ENCODE data around the gene PLK3.
"Not testable (repeated sequence)": the region's sequence is repeated elsewhere in the genome, so short reads cannot be mapped to it uniquely, and the experiment has no call there.

PLK3 gene

GRCh38 chr1:44835738-44836675 is 35.8 kb downstream of the PLK3 start:
- peak; percentile 64 for FAIRE-seq
- peak; percentile 62 for DNase-seq (ENCODE audit: insufficient read length, low spot score)
- TF ChIP-seq CTCF (IDR thresholded peaks at IDR 0.05; ENCODE audit: insufficient read depth, missing control alignments), result peak; percentile 88

GRCh38 chr1:44838294-44838693 is 38.1 kb downstream of the PLK3 start:
- not testable (repeated sequence) for FAIRE-seq

DNA sequence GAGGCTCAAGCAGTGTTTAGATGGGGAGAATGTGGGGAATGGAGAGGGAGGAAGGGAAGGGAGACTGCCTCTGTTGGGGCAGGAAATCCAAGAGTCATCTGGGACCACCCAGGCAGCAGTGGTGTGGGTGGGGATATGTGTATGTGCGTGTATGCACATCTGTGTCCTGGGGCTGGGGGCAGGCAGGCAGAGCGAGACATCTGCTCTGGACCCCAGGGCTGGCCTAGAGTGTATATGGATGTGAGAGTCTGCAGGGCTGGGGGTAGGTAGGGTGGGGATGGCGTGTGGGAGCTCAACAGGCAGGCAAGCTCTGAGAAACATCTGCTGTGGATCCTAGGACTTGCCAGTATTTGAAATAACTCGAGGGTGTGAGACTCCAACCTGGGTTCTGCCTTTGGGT is 39.4 kb downstream of the PLK3 start:
- FAIRE-seq (no peak), DNase-seq (ENCODE audit: insufficient read length, low spot score) (no peak)
- TF ChIP-seq CTCF (IDR thresholded peaks at IDR 0.05; ENCODE audit: insufficient read depth, missing control alignments), result no peak

More at GRCh38 chr1:44838294-44838693, 38.1 kb downstream of the PLK3 start:
- not testable (repeated sequence) for DNase-seq (ENCODE audit: insufficient read length, low spot score)

DNA sequence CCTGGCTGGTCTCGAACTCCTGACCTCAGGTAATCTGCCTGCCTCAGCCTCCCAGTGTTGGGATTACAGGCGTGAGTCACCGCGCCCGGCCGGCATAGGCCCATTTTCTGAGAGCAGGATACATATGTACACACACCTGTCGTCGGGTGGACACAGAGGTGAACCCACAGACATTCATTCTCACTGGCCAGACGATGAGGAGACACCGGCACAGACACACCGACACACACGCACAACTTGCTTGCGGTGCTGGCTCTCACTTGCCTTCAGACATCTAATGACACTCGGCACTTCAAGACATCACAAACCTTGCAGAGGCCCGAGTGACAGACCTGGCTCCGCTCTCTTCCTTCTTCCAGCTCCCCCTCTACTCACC is 42.3 kb downstream of the PLK3 start:
- FAIRE-seq, result no peak
- TF ChIP-seq CTCF (IDR thresholded peaks at IDR 0.05; ENCODE audit: insufficient read depth, missing control alignments), result no peak
- DNase-seq (ENCODE audit: insufficient read length, low spot score), result no peak

- TF ChIP-seq CTCF (IDR thresholded peaks at IDR 0.05; ENCODE audit: insufficient read depth, missing control alignments), result no peak
- FAIRE-seq, result no peak
- DNase-seq (ENCODE audit: insufficient read length, low spot score), result peak; percentile 90
Measured at GRCh38 chr1:44842862-44843655, 42.9 kb downstream of the PLK3 start, which contains the start of gene PTCH2. PTCH2 (minus strand) TSS chr1:44843253; CDS start chr1:44842932, 321 bp downstream.

- TF ChIP-seq CTCF (IDR thresholded peaks at IDR 0.05; ENCODE audit: insufficient read depth, missing control alignments), result no peak
- no peak for FAIRE-seq
- no peak for DNase-seq (ENCODE audit: insufficient read length, low spot score)
Measured at GRCh38 chr1:44846985-44847384, 46.8 kb downstream of the PLK3 start.

- FAIRE-seq, result no peak
- no peak for DNase-seq (ENCODE audit: insufficient read length, low spot score)
Measured at GRCh38 chr1:44847845-44848244, 47.7 kb downstream of the PLK3 start.

More at GRCh38 chr1:44847845-44848244, 47.7 kb downstream of the PLK3 start:
- TF ChIP-seq CTCF (IDR thresholded peaks at IDR 0.05; ENCODE audit: insufficient read depth, missing control alignments), result no peak
